GM12878 (cell line): Measurements from ENCODE around the gene TRIM74.
"Not testable (repeated sequence)": the region's sequence is repeated elsewhere in the genome, so short reads cannot be mapped to it uniquely, and the experiment has no call there.

ENCODE experiments used
- BRCA1 ChIP-seq: IDR thresholded peaks from 2 replicates; pipeline ENCODE4 v1.6.1; 2011; ENCODE audit warnings: low read depth, low read length, improper control_type of control experiment
- CREM ChIP-seq: IDR thresholded peaks from 2 replicates; pipeline ENCODE4 v1.6.1; 2014; ENCODE audit warnings: antibody characterized with exemption, low read depth
- EP300 ChIP-seq, 2 experiments: fragments of 150-350 bp in 1 of 2; IDR thresholded peaks; 2 replicates each; pipeline ENCODE4 v1.6.1; 2011 to 2012; ENCODE audit warnings: low read depth in 2 of 2, low read length in 2 of 2, borderline replicate concordance in 1 of 2, improper control_type of control experiment in 1 of 2, inconsistent platforms in 1 of 2; ENCODE audit not compliant: control insufficient read depth in 1 of 2
- JUNB ChIP-seq: IDR thresholded peaks from 2 replicates; pipeline ENCODE4 v1.6.1; 2016; ENCODE audit warnings: antibody characterized with exemption, mild to moderate bottlenecking
- MXI1 ChIP-seq: fragments of 150-350 bp; IDR thresholded peaks from 2 replicates; pipeline ENCODE4 v1.6.1; 2011; ENCODE audit warnings: low read depth, mild to moderate bottlenecking, inconsistent platforms, low read length, improper control_type of control experiment
- NR2C2 ChIP-seq: IDR thresholded peaks from 2 replicates; pipeline ENCODE4 v1.6.1; 2011; ENCODE audit warnings: borderline replicate concordance, low read depth; ENCODE audit not compliant: control insufficient read depth, insufficient read length
- POLR2AphosphoS5 ChIP-seq: IDR thresholded peaks from 2 replicates; pipeline ENCODE4 v1.6.1; 2011; ENCODE audit warnings: mild to moderate bottlenecking, low read length, inconsistent platforms
- USF2 ChIP-seq: IDR thresholded peaks from 2 replicates; pipeline ENCODE4 v1.6.1; 2011; ENCODE audit warnings: low read depth, low read length, improper control_type of control experiment, borderline replicate concordance
- TF ChIP-seq, protein P1 (sequence below), 3 experiments: IDR thresholded peaks in 2 of 3; conservative IDR thresholded peaks in 1 of 3; 2 replicates each; pipeline ENCODE4 v1.5.1; 2011; ENCODE audit warnings: low read depth in 3 of 3, low read length in 3 of 3, mild to moderate bottlenecking in 3 of 3, control low read depth in 2 of 3, moderate library complexity in 2 of 3, inconsistent platforms in 1 of 3, mixed read lengths in 1 of 3; ENCODE audit not compliant: control insufficient read depth in 2 of 3, insufficient read depth in 1 of 3; ENCODE audit errors: extremely low read depth in 1 of 3

DNA sequence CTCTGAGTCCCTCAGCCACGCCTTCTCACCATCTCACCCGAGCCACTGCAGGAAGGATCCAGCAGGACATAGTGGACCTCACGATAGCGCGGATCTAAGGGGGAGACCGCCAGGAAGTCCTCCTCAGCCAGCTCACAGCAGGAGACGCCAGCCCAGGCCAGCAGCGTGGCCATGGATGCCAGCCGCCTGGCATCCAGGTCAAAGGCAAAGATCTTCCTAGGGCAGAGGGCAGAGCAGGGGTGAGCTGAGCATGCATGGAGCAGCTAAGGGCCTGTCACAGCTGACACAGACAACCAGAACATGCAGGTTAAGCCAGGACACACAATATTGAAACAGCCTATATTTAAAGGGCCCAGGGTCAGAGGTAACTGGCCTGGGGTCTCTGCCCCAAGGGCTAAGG is 20.0 kb downstream of the TRIM74 start:
- TF ChIP-seq POLR2AphosphoS5; MXI1; BRCA1; EP300 (IDR thresholded peaks at IDR 0.05; ENCODE audit: borderline replicate concordance in 1 of 2, control insufficient read depth in 1 of 2, low read depth in 2 of 2, low read length in 2 of 2); CREM; NR2C2; USF2; JUNB: not testable (repeated sequence)
- TF ChIP-seq, protein P1, sequence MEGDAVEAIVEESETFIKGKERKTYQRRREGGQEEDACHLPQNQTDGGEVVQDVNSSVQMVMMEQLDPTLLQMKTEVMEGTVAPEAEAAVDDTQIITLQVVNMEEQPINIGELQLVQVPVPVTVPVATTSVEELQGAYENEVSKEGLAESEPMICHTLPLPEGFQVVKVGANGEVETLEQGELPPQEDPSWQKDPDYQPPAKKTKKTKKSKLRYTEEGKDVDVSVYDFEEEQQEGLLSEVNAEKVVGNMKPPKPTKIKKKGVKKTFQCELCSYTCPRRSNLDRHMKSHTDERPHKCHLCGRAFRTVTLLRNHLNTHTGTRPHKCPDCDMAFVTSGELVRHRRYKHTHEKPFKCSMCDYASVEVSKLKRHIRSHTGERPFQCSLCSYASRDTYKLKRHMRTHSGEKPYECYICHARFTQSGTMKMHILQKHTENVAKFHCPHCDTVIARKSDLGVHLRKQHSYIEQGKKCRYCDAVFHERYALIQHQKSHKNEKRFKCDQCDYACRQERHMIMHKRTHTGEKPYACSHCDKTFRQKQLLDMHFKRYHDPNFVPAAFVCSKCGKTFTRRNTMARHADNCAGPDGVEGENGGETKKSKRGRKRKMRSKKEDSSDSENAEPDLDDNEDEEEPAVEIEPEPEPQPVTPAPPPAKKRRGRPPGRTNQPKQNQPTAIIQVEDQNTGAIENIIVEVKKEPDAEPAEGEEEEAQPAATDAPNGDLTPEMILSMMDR (IDR thresholded peaks at IDR 0.05 in 2 of 3, conservative IDR thresholded peaks at IDR 0.05 in 1 of 3; ENCODE audit: control insufficient read depth in 2 of 3, extremely low read depth in 1 of 3, insufficient read depth in 1 of 3, low read depth in 3 of 3, low read length in 3 of 3) = not testable (repeated sequence)
